ENCODE data around the gene SLC27A1.

GRCh38 chr19:17515408-17516149 lies 45.3 kb downstream of the SLC27A1 start:
- TF ChIP-seq CTCF (IDR thresholded peaks at IDR 0.05) (no peak), POLR2A (IDR thresholded peaks at IDR 0.05) (no peak)

Measured in lower leg skin (tissue), 3 donors.